NCI-H1092 (cell line): ENCODE results near the gene FBXO41.
"Not testable (repeated sequence)": the region's sequence is repeated elsewhere in the genome, so short reads cannot be mapped to it uniquely, and the experiment has no call there.

ENCODE experiments used
- DNase-seq: peaks from one replicate; lab custom pipeline; 2025; lab: John Stamatoyannopoulos, UW

The FBXO41 gene

DNA sequence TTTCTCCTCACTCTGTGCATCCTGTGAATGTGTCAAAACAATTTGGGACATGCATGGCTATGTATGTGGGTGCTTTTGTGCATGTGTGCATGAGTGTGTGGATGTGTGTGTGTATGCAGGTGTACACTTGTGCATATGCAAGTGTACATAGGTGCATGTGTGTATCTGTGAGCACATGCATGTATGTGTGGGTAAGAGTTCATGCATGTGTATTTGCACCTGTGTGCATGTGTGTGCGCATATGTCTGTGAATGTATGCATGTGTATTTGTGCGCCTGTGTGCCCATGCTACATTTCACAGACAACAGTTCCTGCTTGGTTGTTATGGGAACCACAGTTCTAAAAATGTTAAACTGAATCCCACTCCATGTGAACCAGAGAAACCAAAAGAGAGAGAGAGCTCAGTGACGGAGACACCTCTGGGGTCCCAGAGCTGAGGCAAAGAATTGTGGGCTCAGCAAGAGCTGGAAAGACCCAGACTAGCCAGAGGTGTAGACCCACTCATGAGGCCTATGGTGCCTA lies 1.9 kb upstream of the FBXO41 start:
- DNase-seq, result no peak

DNA sequence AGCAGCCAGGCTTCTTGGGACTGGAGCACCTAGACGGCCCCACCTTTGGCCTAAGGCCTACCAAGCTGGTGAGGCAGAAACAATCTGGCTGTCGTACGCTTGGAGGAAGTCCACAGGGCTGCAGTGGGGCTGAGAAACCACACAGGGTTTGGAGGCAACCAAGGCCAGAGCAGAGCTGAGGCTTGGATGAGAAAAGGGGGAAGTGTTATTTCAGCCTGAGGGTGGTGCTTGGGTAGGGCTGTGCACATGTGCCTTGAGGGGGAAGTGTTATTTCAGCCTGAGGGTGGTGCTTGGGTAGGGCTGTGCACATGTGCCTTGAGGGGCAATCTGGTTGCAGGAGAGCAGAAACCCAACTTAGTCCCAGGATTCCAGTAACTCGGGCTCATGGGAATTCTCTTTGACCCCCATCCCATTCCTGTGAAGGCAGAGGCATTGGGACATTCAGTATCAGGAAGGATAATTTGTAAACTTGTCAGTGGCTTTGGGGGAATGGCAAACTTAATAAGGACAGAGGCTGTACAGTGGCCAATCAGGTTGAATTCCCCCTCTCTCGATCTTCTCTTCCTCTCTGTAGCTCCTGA lies 971 bp upstream of the FBXO41 start:
- DNase-seq, result no peak

- no peak for DNase-seq
Measured at GRCh38 chr2:73283545-73284295, 558 bp downstream of the FBXO41 start.

DNA sequence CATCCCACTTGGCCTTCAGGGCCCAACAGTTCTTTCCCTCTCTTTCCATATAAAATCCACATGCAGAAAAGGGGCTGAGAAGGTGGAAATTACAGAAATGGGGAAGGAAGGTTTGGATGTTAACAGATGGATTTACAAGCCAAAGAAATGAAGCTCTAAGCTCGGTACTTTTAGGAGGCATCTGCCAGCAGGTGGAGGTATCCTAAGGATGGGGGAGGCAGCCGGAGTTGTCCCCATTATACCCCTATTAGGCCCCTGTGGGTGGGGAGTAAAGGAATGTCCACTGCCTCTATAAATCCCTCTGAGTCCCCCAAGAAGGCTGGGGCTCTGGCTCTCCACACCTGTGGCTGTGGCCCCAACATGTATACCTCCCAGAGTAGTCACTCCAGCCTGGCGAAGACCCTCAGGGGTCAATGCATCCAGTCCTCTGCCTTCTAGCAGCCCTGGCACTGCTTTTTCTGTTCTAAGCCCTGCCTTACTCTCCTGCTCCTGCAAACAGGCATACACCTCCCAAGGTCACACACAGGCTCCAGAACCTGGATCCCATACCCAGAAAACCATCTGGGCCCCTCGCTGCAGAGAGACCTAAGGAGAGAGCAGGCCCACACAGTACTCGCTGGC lies 1.2 kb downstream of the FBXO41 start:
- no peak for DNase-seq

DNA sequence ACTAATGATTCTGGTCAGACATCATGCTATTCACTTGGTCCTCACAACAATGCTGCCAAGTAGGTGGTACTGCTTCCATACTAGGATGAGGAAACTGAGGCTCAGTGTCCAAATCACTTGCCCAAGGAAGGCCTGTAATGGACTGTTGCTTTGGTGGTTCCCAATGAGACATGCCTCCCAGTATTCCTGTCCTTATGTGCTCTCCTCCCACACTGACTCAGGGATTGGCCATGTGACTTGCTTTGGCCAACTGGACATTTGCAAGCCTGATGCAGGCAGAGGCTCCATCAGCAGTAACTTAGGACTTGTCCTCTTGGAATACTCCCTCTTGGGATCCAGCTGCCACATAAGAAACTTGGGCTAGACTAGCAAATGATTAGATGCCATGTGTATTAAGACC lies 3.0 kb downstream of the FBXO41 start:
- no peak for DNase-seq

DNA sequence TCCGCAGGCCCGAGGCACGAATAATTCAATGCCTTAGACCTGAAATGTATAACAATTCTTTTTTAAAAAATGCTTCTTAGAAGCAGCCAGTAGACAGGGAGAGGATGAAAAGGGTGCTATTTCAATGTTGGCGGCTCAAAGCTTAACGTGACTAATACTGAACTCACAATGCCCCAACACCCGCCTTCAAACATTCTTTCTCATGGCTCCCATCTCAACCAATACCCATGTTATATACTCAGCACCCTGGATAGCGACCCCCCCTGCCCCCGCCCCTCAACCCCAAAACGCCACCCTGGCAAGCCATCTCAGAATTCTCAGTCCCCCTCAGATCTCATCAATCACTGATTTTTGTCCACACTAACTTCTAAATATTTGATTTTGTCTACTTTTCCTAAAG lies 4.4 kb downstream of the FBXO41 start:
- DNase-seq, result no peak

DNA sequence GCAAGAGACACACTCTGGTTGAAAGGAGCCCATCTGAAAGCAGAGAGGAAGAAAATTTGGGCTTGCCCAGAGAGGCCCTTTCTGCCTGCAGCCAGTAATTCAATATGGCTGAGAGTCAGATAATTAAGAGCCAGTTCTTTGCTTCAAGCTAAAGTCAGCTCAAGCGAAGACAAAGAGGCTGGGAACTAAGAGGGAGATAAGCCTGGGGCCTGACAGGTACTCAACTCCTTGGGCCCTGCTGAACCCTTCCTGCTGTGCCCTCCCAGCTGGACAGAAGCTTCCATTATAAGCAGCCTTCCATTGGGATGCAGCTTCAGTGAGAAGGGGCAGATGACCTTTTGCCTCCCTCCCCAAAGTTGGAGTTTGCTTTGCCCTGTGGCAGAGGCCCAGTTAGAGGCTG lies 12.0 kb downstream of the FBXO41 start:
- DNase-seq, result no peak

GRCh38 chr2:73269686-73270465 lies 14.4 kb downstream of the FBXO41 start:
- no peak for DNase-seq

- peak; percentile 65 for DNase-seq
Measured at GRCh38 chr2:73268830-73269685, 15.2 kb downstream of the FBXO41 start.

- peak; percentile 15 for DNase-seq
Measured at GRCh38 chr2:73268366-73268829, 15.9 kb downstream of the FBXO41 start.

GRCh38 chr2:73267008-73267407 lies 17.3 kb downstream of the FBXO41 start:
- DNase-seq, result no peak

- DNase-seq, result peak; percentile 27
Measured at GRCh38 chr2:73266061-73266901, 18.0 kb downstream of the FBXO41 start.

DNA sequence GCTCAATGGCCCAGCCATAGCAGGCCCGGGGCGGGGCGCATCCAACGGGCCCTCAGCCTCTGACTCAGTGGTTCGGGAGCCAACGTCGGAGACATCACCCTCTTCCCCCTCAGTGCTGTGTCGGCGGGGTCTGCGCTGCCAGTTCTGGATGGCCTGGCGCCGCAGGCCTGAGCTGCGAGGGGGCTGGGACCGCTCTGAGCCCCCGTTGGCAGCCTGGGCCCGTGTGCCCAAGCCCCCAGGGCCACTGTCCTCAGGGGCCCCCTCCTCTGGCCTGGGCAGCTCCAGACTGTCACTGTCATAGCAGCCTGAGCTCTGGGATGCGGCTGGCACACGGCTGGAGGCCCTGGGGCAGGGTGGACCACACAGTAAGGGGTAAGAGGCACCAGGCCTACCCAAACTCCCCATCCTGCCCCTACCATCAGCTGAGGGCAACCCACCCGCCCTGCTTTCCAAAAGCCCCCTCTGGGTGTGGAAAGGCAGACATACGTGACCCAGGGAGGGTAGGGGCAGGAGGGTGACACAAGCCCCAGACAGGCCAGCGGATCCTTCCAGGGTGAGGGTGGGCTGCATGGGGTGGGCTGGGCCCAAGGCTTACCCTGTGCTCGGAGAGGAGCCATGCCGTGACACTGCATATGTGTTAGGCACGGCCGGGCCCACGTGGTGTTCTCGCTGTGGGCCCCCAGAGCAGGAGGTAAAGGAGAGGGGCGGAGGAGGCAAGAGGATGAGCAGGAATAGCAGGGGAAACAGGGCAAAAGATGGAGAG lies 18.8 kb downstream of the FBXO41 start:
- no peak for DNase-seq

GRCh38 chr2:73264783-73265182 lies 19.5 kb downstream of the FBXO41 start:
- no peak for DNase-seq

- no peak for DNase-seq
Measured at GRCh38 chr2:73264332-73264606, 20.0 kb downstream of the FBXO41 start.

- DNase-seq, result no peak
Measured at GRCh38 chr2:73263540-73264331, 20.5 kb downstream of the FBXO41 start.

DNA sequence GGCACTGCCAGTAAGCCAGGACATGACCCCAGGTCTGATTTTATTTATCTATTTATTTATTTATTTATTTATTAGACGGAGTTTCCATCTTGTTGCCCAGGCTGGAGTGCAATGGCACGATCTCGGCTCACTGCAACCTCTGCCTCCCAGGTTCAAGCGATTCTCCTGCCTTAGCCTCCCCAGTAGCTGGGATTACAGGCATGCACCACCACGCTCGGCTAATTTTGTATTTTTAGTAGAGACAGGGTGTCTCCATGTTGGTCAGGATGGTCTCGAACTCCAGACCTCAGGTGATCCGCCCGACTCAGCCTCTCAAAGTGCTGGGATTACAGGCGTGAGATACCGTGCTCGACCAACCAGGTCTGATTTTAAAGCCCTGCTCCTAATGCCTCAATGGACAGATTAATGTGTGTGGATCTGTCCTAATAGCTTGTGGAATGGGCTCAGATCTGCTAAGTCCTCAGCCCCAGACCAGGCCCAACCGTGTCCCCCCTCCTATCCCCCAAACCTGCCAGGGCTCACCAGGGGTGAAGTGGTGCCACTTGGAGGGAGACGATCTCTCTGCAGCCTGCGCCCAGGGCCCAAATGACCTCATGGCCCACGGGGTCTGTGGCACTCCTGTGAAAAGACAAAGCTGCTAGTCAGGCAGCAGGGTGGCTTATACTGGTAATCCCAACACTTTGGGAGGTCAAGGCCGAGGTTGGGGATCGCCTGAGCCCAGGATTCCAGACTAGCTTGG lies 21.4 kb downstream of the FBXO41 start:
- not testable (repeated sequence) for DNase-seq

- no peak for DNase-seq
Measured at GRCh38 chr2:73262108-73262651, 22.1 kb downstream of the FBXO41 start.
